SK-N-MC (cell line): ENCODE results near the gene PRR15L.

Experiments
- EZH2 ChIP-seq: fragments of 200-600 bp; sonication (generic); IDR thresholded peaks from one replicate; pipeline ENCODE4 v1.6.1; 2017; ENCODE audit warnings: antibody characterized with exemption
- POLR2AphosphoS5 ChIP-seq: IDR thresholded peaks from 2 replicates; pipeline ENCODE4 v1.6.1; 2012; ENCODE audit warnings: mild to moderate bottlenecking, low read depth, low read length, borderline replicate concordance

GRCh38 chr17:47982645-47983390 lies 25.1 kb upstream of the PRR15L start:
- TF ChIP-seq POLR2AphosphoS5 (no peak), EZH2 (no peak)
